Keratinocyte (primary cell): ENCODE measurements around the gene ARRDC4. TPM values are rescaled to one million over a fixed set of nuclear protein-coding genes. Genes with fewer than 3 reads are reported as not detected.

Experiments used
- DNase-seq: peaks from one replicate; pipeline ENCODE4 v3.0.0-alpha.2; 2011; ENCODE audit warnings: low read depth, missing footprints, low spot score
- FAIRE-seq: peaks from 2 replicates; lab custom pipeline; 2011; peaks lifted over from hg19 to GRCh38; lab: Jason Lieb, UNC
- H2AFZ ChIP-seq: 2 replicates; pipeline ENCODE4 v1.6.0; 2012; ENCODE audit warnings: low read length, control low read depth, inconsistent platforms; ENCODE audit not compliant: control insufficient read depth
- H3K27ac ChIP-seq: 2 replicates; pipeline ENCODE4 v1.5.1; 2011; ENCODE audit warnings: low read length; ENCODE audit not compliant: control insufficient read depth, insufficient read depth
- H3K27me3 ChIP-seq: 3 replicates; pipeline ENCODE4 v1.6.0; 2011; ENCODE audit warnings: low read length; ENCODE audit not compliant: control insufficient read depth, insufficient read depth; ENCODE audit errors: extremely low read depth
- H3K36me3 ChIP-seq, 2 experiments: 2 replicates in 1 of 2; 3 replicates in 1 of 2; pipeline ENCODE4 v1.5.1; 2011; ENCODE audit warnings: low read length in 2 of 2, mild to moderate bottlenecking in 1 of 2; ENCODE audit not compliant: control insufficient read depth in 2 of 2, insufficient read depth in 2 of 2; ENCODE audit errors: extremely low read depth in 1 of 2
- H3K4me1 ChIP-seq: 3 replicates; pipeline ENCODE4 v1.5.1; 2011; ENCODE audit warnings: low read length; ENCODE audit not compliant: control insufficient read depth, insufficient read depth; ENCODE audit errors: extremely low read depth
- H3K4me2 ChIP-seq: 3 replicates; pipeline ENCODE4 v1.6.0; 2011; ENCODE audit warnings: low read depth, low read length; ENCODE audit not compliant: control insufficient read depth, insufficient read depth; ENCODE audit errors: extremely low read depth
- H3K4me3 ChIP-seq, 3 experiments: fragments of 200-600 bp in 1 of 3; sonication (generic) in 1 of 3; 2 replicates in 2 of 3; 3 replicates in 1 of 3; pipeline ENCODE4 v1.5.1; 2011 to 2016; ENCODE audit warnings: low read length in 3 of 3, mild to moderate bottlenecking in 3 of 3, control low read depth in 2 of 3, inconsistent platforms in 1 of 3, low read depth in 1 of 3, mixed read lengths in 1 of 3, mixed run types in 1 of 3, moderate library complexity in 1 of 3; ENCODE audit not compliant: control insufficient read depth in 2 of 3, insufficient read depth in 2 of 3; ENCODE audit errors: extremely low read depth in 1 of 3
- H3K79me2 ChIP-seq: 2 replicates; pipeline ENCODE4 v1.6.0; 2012; ENCODE audit warnings: low read length; ENCODE audit not compliant: control insufficient read depth, insufficient read depth
- H3K9ac ChIP-seq: 3 replicates; pipeline ENCODE4 v1.6.0; 2011; ENCODE audit warnings: low read length; ENCODE audit not compliant: control insufficient read depth, insufficient read depth; ENCODE audit errors: extremely low read depth
- H3K9me1 ChIP-seq: 3 replicates; pipeline ENCODE4 v1.6.0; 2011; ENCODE audit warnings: low read length; ENCODE audit not compliant: control insufficient read depth, insufficient read depth; ENCODE audit errors: extremely low read depth
- H3K9me3 ChIP-seq: 2 replicates; pipeline ENCODE4 v1.5.1; 2012; ENCODE audit warnings: low read depth, low read length; ENCODE audit not compliant: control insufficient read depth
- H4K20me1 ChIP-seq: 3 replicates; pipeline ENCODE4 v1.6.0; 2011; ENCODE audit warnings: low read length; ENCODE audit not compliant: control insufficient read depth, insufficient read depth; ENCODE audit errors: extremely low read depth
- CTCF ChIP-seq, 3 experiments: IDR thresholded peaks in 1 of 3; conservative IDR thresholded peaks in 1 of 3; optimal IDR thresholded peaks in 1 of 3; 2 replicates in 2 of 3; 3 replicates in 1 of 3; pipeline versions ENCODE3 to v1.5.1; 2011; ENCODE audit warnings: low read length in 3 of 3, mild to moderate bottlenecking in 3 of 3, moderate library complexity in 2 of 3, control low read depth in 1 of 3, inconsistent platforms in 1 of 3; ENCODE audit not compliant: insufficient read depth in 2 of 3; ENCODE audit errors: extremely low read depth in 1 of 3
- EZH2 ChIP-seq: IDR thresholded peaks from one replicate; pipeline ENCODE4 v1.6.1; 2012; ENCODE audit warnings: inconsistent platforms, mild to moderate bottlenecking, low read length, moderate library complexity
- dilution Hi-C: fragments of 300-500 bp; cut with MboI; formaldehyde crosslinking; loops from one replicate; pipeline ENCODE4 v1.7.0; 2020; ENCODE audit warnings: low sequenced_read_pairs; ENCODE audit not compliant: extremely low pct_ligation_motif_present
- polyA plus RNA-seq, 5 experiments: library from polyadenylated mRNA; depleted of rRNA in 3 of 5; stranded (reverse) in 3 of 5; stranded (forward) in 1 of 5; unstranded in 1 of 5; fragments of >200 nt; gene quantifications; 1 replicate in 1 of 5; 2 replicates in 3 of 5; 3 replicates in 1 of 5; pipeline versions ENCODE4 v1.2.1 to v1.2.3, GENCODE V29; 2011 to 2012; ENCODE audit warnings: missing spikeins in 2 of 5, low read depth in 1 of 5, low replicate concordance in 1 of 5

The ARRDC4 gene
- polyA plus RNA-seq, 1 donor (not counting 4 experiments of a cell fraction or from before 2014, with no cell fraction given), result 34.6 TPM

- no peak for TF ChIP-seq EZH2
- no peak for TF ChIP-seq CTCF (optimal IDR thresholded peaks at IDR 0.05 in 1 of 3, IDR thresholded peaks at IDR 0.05 in 1 of 3, conservative IDR thresholded peaks at IDR 0.05 in 1 of 3; ENCODE audit: extremely low read depth in 1 of 3, insufficient read depth in 2 of 3, low read length in 3 of 3)
- Histone ChIP-seq H3K27ac (no peak overlapping the region), H3K9me1 (no peaks in the 10 kb centered on the region), H3K4me3 (no peak overlapping the region), H4K20me1 (no peaks in the 10 kb centered on the region), H3K4me1 (peaks cover 22% of the 10 kb centered on the region), H3K9ac (no peak overlapping the region), H2AFZ (no peak overlapping the region), H3K79me2 (no peaks in the 10 kb centered on the region), H3K27me3 (no peaks in the 10 kb centered on the region), H3K36me3 (peaks cover 5 to 15% of the 10 kb centered on the region in 2 experiments), H3K9me3 (no peaks in the 10 kb centered on the region), H3K4me2 (no peak overlapping the region)
- dilution Hi-C loops, result no loop called here
- no peak for DNase-seq
- no peak for FAIRE-seq
Observed at GRCh38 chr15:97972366-97972765, 11.9 kb downstream of the ARRDC4 start.

GRCh38 chr15:97976129-97976528, 15.6 kb downstream of the ARRDC4 start:
- peak overlapping the region; percentile 72 for H2AFZ ChIP-seq
- H3K9me1 ChIP-seq, result no peaks in the 10 kb centered on the region
- TF ChIP-seq CTCF (optimal IDR thresholded peaks at IDR 0.05 in 1 of 3, IDR thresholded peaks at IDR 0.05 in 1 of 3, conservative IDR thresholded peaks at IDR 0.05 in 1 of 3; ENCODE audit: extremely low read depth in 1 of 3, insufficient read depth in 2 of 3, low read length in 3 of 3) (no peak), EZH2 (no peak)
- DNase-seq, result no peak
- peak overlapping the region in 2 of 3 experiments; percentile 24 to 49 for H3K4me3 ChIP-seq
- H3K36me3 ChIP-seq, result peaks cover 5 to 9% of the 10 kb centered on the region in 2 experiments
- peak overlapping the region; percentile 71 for H3K9ac ChIP-seq
- H3K9me3 ChIP-seq, result no peaks in the 10 kb centered on the region
- peak; percentile 71 for FAIRE-seq
- peak overlapping the region; percentile 80 for H3K27ac ChIP-seq
- dilution Hi-C loops, result no loop called here
- H3K4me1 ChIP-seq, result peaks cover 22% of the 10 kb centered on the region
- no peaks in the 10 kb centered on the region for H3K27me3 ChIP-seq
- H4K20me1 ChIP-seq, result no peaks in the 10 kb centered on the region
- no peaks in the 10 kb centered on the region for H3K79me2 ChIP-seq
- H3K4me2 ChIP-seq, result peak overlapping the region; percentile 84
